ENCODE data around the gene ACTRT3.

DNA sequence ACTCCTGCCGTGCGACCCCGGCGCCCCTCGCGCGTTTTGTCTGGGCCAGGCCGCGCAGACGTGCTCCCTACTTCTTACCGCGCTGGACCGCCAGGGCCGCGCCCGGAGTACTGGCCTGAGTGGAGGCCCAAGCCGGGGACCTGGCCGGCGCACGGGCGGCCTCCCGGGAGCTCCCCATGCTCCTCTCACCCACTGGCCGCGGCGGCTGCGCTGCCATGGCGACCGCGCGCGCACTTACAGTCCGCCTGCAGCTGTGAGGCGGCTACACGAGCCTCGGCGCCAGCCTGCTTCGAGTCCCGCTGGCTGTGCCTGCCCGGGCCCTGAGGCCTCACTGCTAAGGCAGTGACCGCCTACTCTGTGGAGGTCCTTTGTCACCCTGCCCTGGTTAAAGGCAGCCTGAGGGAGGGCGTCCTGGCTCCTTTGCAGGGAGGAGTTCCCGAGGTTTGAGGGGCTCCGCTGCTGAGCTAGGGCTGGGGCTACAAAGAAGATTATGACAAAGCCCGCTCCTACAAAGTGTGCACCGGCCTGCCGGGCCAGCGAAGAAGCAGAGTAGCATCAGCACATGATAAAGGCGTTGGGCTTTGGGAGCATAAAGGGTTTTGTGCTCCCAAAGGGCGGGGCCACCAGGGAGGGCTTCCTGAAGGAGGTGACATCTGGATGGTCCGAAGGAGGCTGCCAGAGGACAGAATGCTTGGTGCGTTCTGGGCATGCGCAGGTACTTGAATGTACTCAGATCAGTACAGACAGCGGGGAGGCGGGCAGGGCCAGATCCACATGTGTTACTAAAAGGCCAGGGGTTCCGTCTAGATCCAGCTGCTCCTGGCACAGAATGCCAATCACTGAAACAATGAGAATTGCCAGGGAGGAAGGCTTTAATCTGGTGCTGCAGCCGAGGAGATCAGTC is 43.2 kb upstream of the ACTRT3 start, which contains the start of the genes LRRC34 and LRRIQ4:
- TF ChIP-seq, protein P1, sequence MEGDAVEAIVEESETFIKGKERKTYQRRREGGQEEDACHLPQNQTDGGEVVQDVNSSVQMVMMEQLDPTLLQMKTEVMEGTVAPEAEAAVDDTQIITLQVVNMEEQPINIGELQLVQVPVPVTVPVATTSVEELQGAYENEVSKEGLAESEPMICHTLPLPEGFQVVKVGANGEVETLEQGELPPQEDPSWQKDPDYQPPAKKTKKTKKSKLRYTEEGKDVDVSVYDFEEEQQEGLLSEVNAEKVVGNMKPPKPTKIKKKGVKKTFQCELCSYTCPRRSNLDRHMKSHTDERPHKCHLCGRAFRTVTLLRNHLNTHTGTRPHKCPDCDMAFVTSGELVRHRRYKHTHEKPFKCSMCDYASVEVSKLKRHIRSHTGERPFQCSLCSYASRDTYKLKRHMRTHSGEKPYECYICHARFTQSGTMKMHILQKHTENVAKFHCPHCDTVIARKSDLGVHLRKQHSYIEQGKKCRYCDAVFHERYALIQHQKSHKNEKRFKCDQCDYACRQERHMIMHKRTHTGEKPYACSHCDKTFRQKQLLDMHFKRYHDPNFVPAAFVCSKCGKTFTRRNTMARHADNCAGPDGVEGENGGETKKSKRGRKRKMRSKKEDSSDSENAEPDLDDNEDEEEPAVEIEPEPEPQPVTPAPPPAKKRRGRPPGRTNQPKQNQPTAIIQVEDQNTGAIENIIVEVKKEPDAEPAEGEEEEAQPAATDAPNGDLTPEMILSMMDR (IDR thresholded peaks at IDR 0.05; ENCODE audit: insufficient read depth, low read depth, low read length), result no peak
- no peak for TF ChIP-seq EZH2 (IDR thresholded peaks at IDR 0.05; ENCODE audit: insufficient read depth, low read length)
